H1 (cell line): Measurements from ENCODE around the gene PHEX. TPM values are rescaled to one million over a fixed set of nuclear protein-coding genes. Genes with fewer than 3 reads are reported as not detected.

ENCODE experiments used
- BCL11A ChIP-seq, 2 experiments: IDR thresholded peaks; one replicate each; pipeline ENCODE4 v1.6.1; 2011; ENCODE audit warnings: low read depth in 2 of 2, low read length in 2 of 2, mild to moderate bottlenecking in 2 of 2
- SP2 ChIP-seq: IDR thresholded peaks from 2 replicates; pipeline ENCODE4 v1.6.1; 2012; ENCODE audit warnings: mild to moderate bottlenecking, low read length, inconsistent platforms
- TBP ChIP-seq: IDR thresholded peaks from 2 replicates; pipeline ENCODE4 v1.6.1; 2011; ENCODE audit warnings: low read depth, low read length, improper control_type of control experiment
- polyA plus RNA-seq, 7 experiments: library from polyadenylated mRNA; depleted of rRNA in 3 of 7; stranded (reverse) in 5 of 7; unstranded in 2 of 7; fragments of >200 nt in 5 of 7; fragments of 200-250 nt in 2 of 7; gene quantifications; 1 replicate in 5 of 7; 2 replicates in 1 of 7; 4 replicates in 1 of 7; pipeline versions ENCODE4 v1.2.1 to v1.2.3, GENCODE V29; 2011 to 2013; ENCODE audit warnings: missing spikeins in 2 of 7, mixed read lengths in 2 of 7
- total RNA-seq: library from RNA; stranded (reverse); fragmentation: NEBNext Ultra II Directional; extraction: Animal tissue kit (Norgen Biotek cat#: 25700); gene quantifications from 2 replicates; pipeline ENCODE4 v1.2.1, GENCODE V29; 2021
- TF ChIP-seq, protein P1 (sequence below): IDR thresholded peaks from 2 replicates; pipeline ENCODE4 v1.6.1; 2011; ENCODE audit warnings: low read length, improper control_type of control experiment
- TF ChIP-seq, protein P2 (sequence below), 3 experiments: IDR thresholded peaks; 1 replicate in 2 of 3; 2 replicates in 1 of 3; pipeline versions ENCODE4 v1.5.1 to v1.6.1; 2011; ENCODE audit warnings: low read length in 3 of 3, mild to moderate bottlenecking in 3 of 3, inconsistent platforms in 2 of 3, low read depth in 1 of 3, moderate library complexity in 1 of 3; ENCODE audit not compliant: insufficient read depth in 1 of 3; ENCODE audit errors: control extremely low read depth in 1 of 3
- TF ChIP-seq, protein P3 (sequence below): fragments of 300-600 bp; sonication (generic); IDR thresholded peaks from 2 replicates; pipeline ENCODE4 v1.7.1; 2012; ENCODE audit warnings: low read length, moderate library complexity, mild to moderate bottlenecking, inconsistent platforms; ENCODE audit not compliant: insufficient replicate concordance

Gene PHEX
- total and polyA plus RNA-seq, 2 of the 8 experiments (the other 6 are each of a cell fraction or from before 2014, with no cell fraction given) = 0.03 to 0.11 TPM

- no peak for TF ChIP-seq BCL11A (IDR thresholded peaks at IDR 0.05; ENCODE audit: low read depth in 2 of 2, low read length in 2 of 2)
- TF ChIP-seq, protein P1, sequence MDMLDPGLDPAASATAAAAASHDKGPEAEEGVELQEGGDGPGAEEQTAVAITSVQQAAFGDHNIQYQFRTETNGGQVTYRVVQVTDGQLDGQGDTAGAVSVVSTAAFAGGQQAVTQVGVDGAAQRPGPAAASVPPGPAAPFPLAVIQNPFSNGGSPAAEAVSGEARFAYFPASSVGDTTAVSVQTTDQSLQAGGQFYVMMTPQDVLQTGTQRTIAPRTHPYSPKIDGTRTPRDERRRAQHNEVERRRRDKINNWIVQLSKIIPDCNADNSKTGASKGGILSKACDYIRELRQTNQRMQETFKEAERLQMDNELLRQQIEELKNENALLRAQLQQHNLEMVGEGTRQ = no peak
- TF ChIP-seq TBP = no peak
- TF ChIP-seq, protein P2, sequence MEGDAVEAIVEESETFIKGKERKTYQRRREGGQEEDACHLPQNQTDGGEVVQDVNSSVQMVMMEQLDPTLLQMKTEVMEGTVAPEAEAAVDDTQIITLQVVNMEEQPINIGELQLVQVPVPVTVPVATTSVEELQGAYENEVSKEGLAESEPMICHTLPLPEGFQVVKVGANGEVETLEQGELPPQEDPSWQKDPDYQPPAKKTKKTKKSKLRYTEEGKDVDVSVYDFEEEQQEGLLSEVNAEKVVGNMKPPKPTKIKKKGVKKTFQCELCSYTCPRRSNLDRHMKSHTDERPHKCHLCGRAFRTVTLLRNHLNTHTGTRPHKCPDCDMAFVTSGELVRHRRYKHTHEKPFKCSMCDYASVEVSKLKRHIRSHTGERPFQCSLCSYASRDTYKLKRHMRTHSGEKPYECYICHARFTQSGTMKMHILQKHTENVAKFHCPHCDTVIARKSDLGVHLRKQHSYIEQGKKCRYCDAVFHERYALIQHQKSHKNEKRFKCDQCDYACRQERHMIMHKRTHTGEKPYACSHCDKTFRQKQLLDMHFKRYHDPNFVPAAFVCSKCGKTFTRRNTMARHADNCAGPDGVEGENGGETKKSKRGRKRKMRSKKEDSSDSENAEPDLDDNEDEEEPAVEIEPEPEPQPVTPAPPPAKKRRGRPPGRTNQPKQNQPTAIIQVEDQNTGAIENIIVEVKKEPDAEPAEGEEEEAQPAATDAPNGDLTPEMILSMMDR (IDR thresholded peaks at IDR 0.05; ENCODE audit: control extremely low read depth in 1 of 3, insufficient read depth in 1 of 3, low read depth in 1 of 3, low read length in 3 of 3) = no peak
- no peak for TF ChIP-seq SP2
- TF ChIP-seq, protein P3, sequence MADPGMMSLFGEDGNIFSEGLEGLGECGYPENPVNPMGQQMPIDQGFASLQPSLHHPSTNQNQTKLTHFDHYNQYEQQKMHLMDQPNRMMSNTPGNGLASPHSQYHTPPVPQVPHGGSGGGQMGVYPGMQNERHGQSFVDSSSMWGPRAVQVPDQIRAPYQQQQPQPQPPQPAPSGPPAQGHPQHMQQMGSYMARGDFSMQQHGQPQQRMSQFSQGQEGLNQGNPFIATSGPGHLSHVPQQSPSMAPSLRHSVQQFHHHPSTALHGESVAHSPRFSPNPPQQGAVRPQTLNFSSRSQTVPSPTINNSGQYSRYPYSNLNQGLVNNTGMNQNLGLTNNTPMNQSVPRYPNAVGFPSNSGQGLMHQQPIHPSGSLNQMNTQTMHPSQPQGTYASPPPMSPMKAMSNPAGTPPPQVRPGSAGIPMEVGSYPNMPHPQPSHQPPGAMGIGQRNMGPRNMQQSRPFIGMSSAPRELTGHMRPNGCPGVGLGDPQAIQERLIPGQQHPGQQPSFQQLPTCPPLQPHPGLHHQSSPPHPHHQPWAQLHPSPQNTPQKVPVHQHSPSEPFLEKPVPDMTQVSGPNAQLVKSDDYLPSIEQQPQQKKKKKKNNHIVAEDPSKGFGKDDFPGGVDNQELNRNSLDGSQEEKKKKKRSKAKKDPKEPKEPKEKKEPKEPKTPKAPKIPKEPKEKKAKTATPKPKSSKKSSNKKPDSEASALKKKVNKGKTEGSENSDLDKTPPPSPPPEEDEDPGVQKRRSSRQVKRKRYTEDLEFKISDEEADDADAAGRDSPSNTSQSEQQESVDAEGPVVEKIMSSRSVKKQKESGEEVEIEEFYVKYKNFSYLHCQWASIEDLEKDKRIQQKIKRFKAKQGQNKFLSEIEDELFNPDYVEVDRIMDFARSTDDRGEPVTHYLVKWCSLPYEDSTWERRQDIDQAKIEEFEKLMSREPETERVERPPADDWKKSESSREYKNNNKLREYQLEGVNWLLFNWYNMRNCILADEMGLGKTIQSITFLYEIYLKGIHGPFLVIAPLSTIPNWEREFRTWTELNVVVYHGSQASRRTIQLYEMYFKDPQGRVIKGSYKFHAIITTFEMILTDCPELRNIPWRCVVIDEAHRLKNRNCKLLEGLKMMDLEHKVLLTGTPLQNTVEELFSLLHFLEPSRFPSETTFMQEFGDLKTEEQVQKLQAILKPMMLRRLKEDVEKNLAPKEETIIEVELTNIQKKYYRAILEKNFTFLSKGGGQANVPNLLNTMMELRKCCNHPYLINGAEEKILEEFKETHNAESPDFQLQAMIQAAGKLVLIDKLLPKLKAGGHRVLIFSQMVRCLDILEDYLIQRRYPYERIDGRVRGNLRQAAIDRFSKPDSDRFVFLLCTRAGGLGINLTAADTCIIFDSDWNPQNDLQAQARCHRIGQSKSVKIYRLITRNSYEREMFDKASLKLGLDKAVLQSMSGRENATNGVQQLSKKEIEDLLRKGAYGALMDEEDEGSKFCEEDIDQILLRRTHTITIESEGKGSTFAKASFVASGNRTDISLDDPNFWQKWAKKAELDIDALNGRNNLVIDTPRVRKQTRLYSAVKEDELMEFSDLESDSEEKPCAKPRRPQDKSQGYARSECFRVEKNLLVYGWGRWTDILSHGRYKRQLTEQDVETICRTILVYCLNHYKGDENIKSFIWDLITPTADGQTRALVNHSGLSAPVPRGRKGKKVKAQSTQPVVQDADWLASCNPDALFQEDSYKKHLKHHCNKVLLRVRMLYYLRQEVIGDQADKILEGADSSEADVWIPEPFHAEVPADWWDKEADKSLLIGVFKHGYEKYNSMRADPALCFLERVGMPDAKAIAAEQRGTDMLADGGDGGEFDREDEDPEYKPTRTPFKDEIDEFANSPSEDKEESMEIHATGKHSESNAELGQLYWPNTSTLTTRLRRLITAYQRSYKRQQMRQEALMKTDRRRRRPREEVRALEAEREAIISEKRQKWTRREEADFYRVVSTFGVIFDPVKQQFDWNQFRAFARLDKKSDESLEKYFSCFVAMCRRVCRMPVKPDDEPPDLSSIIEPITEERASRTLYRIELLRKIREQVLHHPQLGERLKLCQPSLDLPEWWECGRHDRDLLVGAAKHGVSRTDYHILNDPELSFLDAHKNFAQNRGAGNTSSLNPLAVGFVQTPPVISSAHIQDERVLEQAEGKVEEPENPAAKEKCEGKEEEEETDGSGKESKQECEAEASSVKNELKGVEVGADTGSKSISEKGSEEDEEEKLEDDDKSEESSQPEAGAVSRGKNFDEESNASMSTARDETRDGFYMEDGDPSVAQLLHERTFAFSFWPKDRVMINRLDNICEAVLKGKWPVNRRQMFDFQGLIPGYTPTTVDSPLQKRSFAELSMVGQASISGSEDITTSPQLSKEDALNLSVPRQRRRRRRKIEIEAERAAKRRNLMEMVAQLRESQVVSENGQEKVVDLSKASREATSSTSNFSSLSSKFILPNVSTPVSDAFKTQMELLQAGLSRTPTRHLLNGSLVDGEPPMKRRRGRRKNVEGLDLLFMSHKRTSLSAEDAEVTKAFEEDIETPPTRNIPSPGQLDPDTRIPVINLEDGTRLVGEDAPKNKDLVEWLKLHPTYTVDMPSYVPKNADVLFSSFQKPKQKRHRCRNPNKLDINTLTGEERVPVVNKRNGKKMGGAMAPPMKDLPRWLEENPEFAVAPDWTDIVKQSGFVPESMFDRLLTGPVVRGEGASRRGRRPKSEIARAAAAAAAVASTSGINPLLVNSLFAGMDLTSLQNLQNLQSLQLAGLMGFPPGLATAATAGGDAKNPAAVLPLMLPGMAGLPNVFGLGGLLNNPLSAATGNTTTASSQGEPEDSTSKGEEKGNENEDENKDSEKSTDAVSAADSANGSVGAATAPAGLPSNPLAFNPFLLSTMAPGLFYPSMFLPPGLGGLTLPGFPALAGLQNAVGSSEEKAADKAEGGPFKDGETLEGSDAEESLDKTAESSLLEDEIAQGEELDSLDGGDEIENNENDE = no peak
Observed at GRCh38 chrX:22171287-22172060, 139.3 kb downstream of the PHEX start (continued).
